H7 (cell line): ENCODE measurements around the gene HES5. TPM values are rescaled to one million over a fixed set of nuclear protein-coding genes. Genes with fewer than 3 reads are reported as not detected.

Source experiments
- DNase-seq: peaks from one replicate; pipeline ENCODE4 v3.0.0; 2012
- H3K27me3 ChIP-seq: 2 replicates; pipeline ENCODE4 v1.6.0; 2011; ENCODE audit warnings: mild to moderate bottlenecking, low read length; ENCODE audit not compliant: control insufficient read depth, insufficient read depth
- H3K36me3 ChIP-seq: replicated peaks from 2 replicates; pipeline ENCODE4 v1.5.1; 2011; ENCODE audit warnings: low read length; ENCODE audit not compliant: control insufficient read depth, insufficient read depth
- H3K4me3 ChIP-seq: 2 replicates; pipeline ENCODE4 v1.5.1; 2011; ENCODE audit warnings: low read depth, mild to moderate bottlenecking, control low read depth, low read length, moderate library complexity; ENCODE audit not compliant: insufficient read depth
- total RNA-seq: library from RNA; depleted of rRNA; stranded (reverse); fragments of >200 nt; shearing (Covaris generic); gene quantifications from 2 replicates; pipeline ENCODE4 v1.2.3, GENCODE V29; 2014; rRNA removed

Gene HES5
- total RNA-seq, 1 experiment from 2014 or later, result 0.07 TPM

DNA sequence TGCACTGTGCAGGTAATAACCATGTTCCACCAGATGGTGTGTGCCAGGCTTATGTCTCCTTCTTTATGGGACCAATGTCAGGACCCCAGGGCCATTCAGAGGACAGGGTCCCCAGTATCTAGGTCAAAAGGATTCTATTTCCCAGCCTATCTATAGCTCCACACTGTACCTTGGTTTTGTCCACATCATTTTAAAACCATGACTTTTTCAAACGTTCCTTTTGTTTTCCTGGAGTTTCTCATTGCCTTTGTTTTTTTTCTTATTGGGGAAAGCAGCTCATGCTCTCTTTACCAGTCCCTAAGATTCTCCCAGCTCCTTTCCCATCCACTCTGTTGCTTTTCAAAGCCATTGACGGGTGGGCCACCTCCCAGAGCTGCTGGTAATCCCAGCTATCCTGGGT is 41.4 kb downstream of the HES5 start:
- no peak for DNase-seq
- no peaks in the 10 kb centered on the region for H3K27me3 ChIP-seq
- H3K36me3 ChIP-seq, result no peaks in the 10 kb centered on the region
- no peak overlapping the region for H3K4me3 ChIP-seq

- H3K27me3 ChIP-seq, result no peaks in the 10 kb centered on the region
- DNase-seq, result no peak
- H3K36me3 ChIP-seq, result no peaks in the 10 kb centered on the region
- no peak overlapping the region for H3K4me3 ChIP-seq
Observed at GRCh38 chr1:2486558-2486957, 43.5 kb downstream of the HES5 start.

GRCh38 chr1:2486041-2486440 is 44.0 kb downstream of the HES5 start:
- DNase-seq, result no peak
- Histone ChIP-seq H3K4me3 (no peak overlapping the region), H3K36me3 (no peaks in the 10 kb centered on the region), H3K27me3 (no peaks in the 10 kb centered on the region)

GRCh38 chr1:2483970-2484369 is 46.1 kb downstream of the HES5 start:
- no peaks in the 10 kb centered on the region for H3K27me3 ChIP-seq
- no peak overlapping the region for H3K4me3 ChIP-seq
- H3K36me3 ChIP-seq, result no peaks in the 10 kb centered on the region
- DNase-seq, result no peak

DNA sequence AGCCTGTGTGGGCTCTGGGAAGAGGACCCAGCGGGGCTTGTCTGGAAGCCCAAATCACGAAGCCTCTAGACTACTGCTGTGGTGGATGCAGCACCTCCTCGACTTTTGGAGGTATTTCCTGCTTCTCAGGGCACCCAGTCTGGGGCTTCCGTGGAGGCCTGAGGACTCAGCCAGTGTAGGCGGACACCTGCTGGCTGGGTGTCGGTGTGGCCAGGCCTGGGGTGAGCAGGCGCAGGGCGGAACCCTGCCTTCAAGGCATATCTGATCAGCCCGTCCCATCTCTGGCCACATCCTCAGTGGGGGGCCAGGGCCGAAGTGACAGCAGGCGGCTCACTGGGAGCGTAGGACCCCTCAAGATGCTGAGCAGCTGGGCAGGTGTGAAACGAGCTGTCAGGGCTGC is 47.0 kb downstream of the HES5 start:
- DNase-seq, result no peak
- no peaks in the 10 kb centered on the region for H3K36me3 ChIP-seq
- no peak overlapping the region for H3K4me3 ChIP-seq
- H3K27me3 ChIP-seq, result no peaks in the 10 kb centered on the region

GRCh38 chr1:2482588-2482987 is 47.5 kb downstream of the HES5 start:
- Histone ChIP-seq H3K36me3 (no peaks in the 10 kb centered on the region), H3K27me3 (no peaks in the 10 kb centered on the region), H3K4me3 (no peak overlapping the region)
- peak; percentile 73 for DNase-seq

DNA sequence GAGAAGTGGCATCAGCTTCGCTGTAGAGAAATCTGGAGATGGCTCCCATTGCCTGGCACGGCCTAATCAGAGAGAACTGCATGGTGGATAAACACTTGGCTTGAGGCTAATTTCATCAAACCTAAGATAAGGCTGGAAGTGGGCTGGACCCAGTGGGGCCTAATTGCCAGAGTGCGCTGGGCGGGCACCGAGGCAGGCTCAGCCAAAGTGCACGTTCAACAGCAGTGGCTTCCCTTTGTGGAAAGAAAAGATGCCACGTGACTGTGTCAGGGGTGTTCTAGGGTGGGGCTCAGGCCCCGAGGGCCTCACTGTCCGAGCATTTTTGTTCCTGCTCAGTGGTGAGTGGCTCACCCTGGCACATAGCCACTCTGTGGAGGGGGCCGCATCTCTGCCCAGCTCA is 48.2 kb downstream of the HES5 start:
- Histone ChIP-seq H3K27me3 (no peaks in the 10 kb centered on the region), H3K36me3 (no peaks in the 10 kb centered on the region), H3K4me3 (no peak overlapping the region)
- DNase-seq, result no peak

DNA sequence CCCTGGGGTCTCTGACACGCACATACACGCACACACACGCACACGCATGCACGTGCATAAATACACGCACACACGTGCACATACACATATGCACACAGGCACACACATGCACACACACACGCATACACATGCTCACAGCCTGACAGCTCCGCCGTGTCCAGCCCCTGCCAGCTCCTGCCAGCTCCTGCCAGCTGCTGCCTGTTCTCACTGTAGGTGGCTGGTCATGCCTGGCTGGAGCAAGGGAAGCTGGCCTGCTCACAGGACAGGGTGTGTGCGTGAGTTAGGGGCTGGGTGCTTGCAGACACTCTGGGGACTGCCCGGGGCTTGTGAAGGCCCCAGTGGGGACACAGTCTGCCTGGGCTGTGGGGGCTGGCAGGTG is 49.1 kb downstream of the HES5 start:
- no peaks in the 10 kb centered on the region for H3K27me3 ChIP-seq
- no peak overlapping the region for H3K4me3 ChIP-seq
- DNase-seq, result peak; percentile 69
- H3K36me3 ChIP-seq, result no peaks in the 10 kb centered on the region

GRCh38 chr1:2480236-2480985 is 49.7 kb downstream of the HES5 start:
- H3K27me3 ChIP-seq, result no peaks in the 10 kb centered on the region
- H3K36me3 ChIP-seq, result no peaks in the 10 kb centered on the region
- no peak overlapping the region for H3K4me3 ChIP-seq
- no peak for DNase-seq

GRCh38 chr1:2479618-2480017 is 50.4 kb downstream of the HES5 start:
- DNase-seq, result peak; percentile 77
- H3K36me3 ChIP-seq, result no peaks in the 10 kb centered on the region
- no peaks in the 10 kb centered on the region for H3K27me3 ChIP-seq
- H3K4me3 ChIP-seq, result no peak overlapping the region

DNA sequence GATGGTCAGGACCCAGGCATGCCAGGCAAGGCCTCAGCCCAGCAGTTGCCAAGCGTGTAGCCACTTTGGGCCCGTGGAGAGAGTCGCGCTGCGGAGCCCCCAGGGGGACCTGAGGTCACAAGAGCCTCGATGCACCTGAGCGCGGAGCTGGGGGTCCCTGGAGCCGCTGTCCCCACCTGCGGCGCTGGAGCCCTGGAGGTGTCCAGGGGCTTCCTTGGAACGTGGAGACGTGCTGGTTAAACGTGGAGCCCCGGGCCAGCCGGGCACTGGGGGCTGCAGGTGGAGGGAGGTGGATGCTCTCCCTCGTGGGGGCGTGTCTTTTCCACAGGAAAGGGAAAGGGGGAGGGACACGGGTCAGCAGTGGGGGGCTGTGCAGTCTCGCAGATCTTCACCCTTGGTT is 50.9 kb downstream of the HES5 start:
- no peaks in the 10 kb centered on the region for H3K27me3 ChIP-seq
- no peaks in the 10 kb centered on the region for H3K36me3 ChIP-seq
- peak; percentile 70 for DNase-seq
- no peak overlapping the region for H3K4me3 ChIP-seq

Other genes with a start within 250 kb of the HES5 start
- gene MORN1, start 138.7 kb downstream of the HES5 start, total RNA-seq, result 12.7 and 14.3 TPM in 2 replicates
- 95.4 and 133 TPM in 2 replicates for gene RER1, start 138.4 kb downstream of the HES5 start, total RNA-seq
- 75.9 and 89.6 TPM in 2 replicates for gene PEX10, start 117.7 kb downstream of the HES5 start, total RNA-seq
- gene PLCH2, start 54.0 kb downstream of the HES5 start, total RNA-seq, result 0.24 and 0.37 TPM in 2 replicates
- 62.5 and 79.0 TPM in 2 replicates for gene PANK4, start 3.7 kb downstream of the HES5 start, total RNA-seq
- 0.07 and 0.55 TPM in 2 replicates for gene TNFRSF14, start 26.1 kb upstream of the HES5 start, total RNA-seq
- gene PRXL2B, start 56.5 kb upstream of the HES5 start, total RNA-seq, result 62.9 and 83.5 TPM in 2 replicates
- 1.3 and 3.0 TPM in 2 replicates for gene MMEL1, start 102.8 kb upstream of the HES5 start, total RNA-seq